ENCODE results near the gene PTPDC1.

Gene PTPDC1

GRCh38 chr9:94142353-94142752, 58.1 kb downstream of the PTPDC1 start:
- no peak for DNase-seq

- no peak for DNase-seq
Measured at GRCh38 chr9:94144394-94144793, 60.1 kb downstream of the PTPDC1 start.

- no peak for DNase-seq
Measured at GRCh38 chr9:94145640-94146039, 61.4 kb downstream of the PTPDC1 start.

GRCh38 chr9:94147776-94148175, 63.5 kb downstream of the PTPDC1 start:
- DNase-seq = no peak

- no peak for DNase-seq
Measured at GRCh38 chr9:94148419-94148818, 64.2 kb downstream of the PTPDC1 start.

- no peak for DNase-seq
Measured at GRCh38 chr9:94149696-94150095, 65.4 kb downstream of the PTPDC1 start.

- DNase-seq = no peak
Measured at GRCh38 chr9:94150279-94150828, 66.1 kb downstream of the PTPDC1 start.

- DNase-seq = no peak
Measured at GRCh38 chr9:94150890-94151650, 66.8 kb downstream of the PTPDC1 start.

GRCh38 chr9:94153905-94154304, 69.6 kb downstream of the PTPDC1 start:
- DNase-seq = peak in 1 of 3 experiments; percentile 11

- no peak for DNase-seq
Measured at GRCh38 chr9:94156348-94157049, 72.2 kb downstream of the PTPDC1 start.

- DNase-seq = peak; percentile 5 to 72 (median 45)
Measured at GRCh38 chr9:94157050-94157801, 73.0 kb downstream of the PTPDC1 start.
